Nucleus accumbens (tissue), 56 donors: Measurements from ENCODE around the gene SNX4.
A peak's percentile ranks its signal among the peaks of the same experiment; 100 is the strongest.
"Not testable (repeated sequence)": the region's sequence is repeated elsewhere in the genome, so short reads cannot be mapped to it uniquely, and the experiment has no call there.

Experiments
- DNase-seq, 56 donors: peaks; one replicate each; lab custom pipeline; 2025; lab: John Stamatoyannopoulos, UW

SNX4 gene

DNA sequence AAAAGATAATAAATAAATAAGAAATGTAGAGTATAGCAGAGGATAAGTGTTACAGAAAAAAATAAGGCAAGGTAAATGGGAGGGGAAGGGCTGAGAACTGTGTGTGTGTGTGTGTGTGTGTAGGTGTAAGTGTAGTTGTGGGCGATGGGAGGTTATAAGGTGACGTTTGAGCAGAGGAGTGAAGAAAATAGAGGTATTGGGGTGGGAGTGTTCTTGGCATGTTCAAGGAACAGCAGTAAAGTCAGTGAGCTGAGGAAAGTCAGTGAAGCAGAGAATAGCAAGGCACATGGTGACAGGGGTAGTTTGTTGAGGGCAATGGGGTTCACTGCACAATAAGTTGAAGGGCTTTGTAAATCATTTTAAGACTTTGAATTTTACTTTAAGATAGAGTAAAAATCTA lies 113.9 kb downstream of the SNX4 start:
- peak in 12 of 56 donors; percentile 8 to 36 (median 18) for DNase-seq

DNA sequence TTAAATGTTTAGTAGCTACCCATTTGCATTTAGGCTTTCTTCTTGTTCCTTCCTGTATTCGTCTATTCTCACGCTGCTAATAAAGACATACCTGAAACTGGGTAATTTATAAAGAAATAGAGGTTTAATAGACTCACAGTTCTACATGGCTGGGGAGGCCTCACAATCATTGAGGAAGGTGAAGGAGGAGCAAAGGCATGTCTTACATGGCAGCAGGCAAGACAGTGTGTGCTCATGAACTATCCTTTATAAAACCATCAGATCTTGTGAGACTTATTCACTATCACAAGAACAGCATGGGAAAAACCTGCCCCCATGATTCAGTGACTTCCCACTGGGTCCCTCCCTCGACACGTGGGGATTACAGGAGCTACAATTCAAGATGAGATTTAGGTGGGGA lies 114.5 kb downstream of the SNX4 start:
- not testable (repeated sequence) for DNase-seq

GRCh38 chr3:125403789-125404188 lies 116.2 kb downstream of the SNX4 start:
- peak in 1 of 56 donors; percentile 12 for DNase-seq

GRCh38 chr3:125402639-125403038 lies 117.4 kb downstream of the SNX4 start:
- DNase-seq: no peak

- no peak for DNase-seq
Observed at GRCh38 chr3:125401402-125401801, 118.6 kb downstream of the SNX4 start.

DNA sequence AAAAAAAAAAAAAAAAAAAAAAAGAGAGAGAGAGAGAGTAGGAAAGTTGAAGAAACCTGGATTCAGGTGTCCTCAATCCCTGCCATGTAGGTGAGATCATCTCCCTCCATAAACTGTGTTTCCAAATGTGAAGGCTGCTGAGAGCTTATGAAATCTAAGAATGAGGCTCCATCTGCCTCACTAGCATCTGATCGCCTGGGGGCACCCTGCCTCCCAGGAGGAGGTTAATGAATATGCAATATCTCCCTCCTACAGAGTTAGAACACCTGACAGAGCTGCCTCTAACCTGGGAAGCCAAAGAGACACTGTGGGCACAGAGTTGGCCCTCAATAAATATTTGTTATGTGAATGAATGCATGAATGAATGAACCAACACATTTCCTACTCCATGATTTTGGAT lies 121.0 kb downstream of the SNX4 start:
- DNase-seq: peak in 2 of 56 donors; percentile 9 to 11
